Mucosa of descending colon (tissue), 3 donors: ENCODE data around the gene FN3KRP. TPM values are rescaled to one million over a fixed set of nuclear protein-coding genes. Genes with fewer than 3 reads are reported as not detected.
A peak's percentile ranks its signal among the peaks of the same experiment; 100 is the strongest.

Experiments
- ATAC-seq: fragments of 200-7000 bp; cut with Tn5 transposase; one replicate; pipeline ENCODE4 v1.9.1; 2020; ENCODE audit warnings: mild to moderate bottlenecking, moderate library complexity
- DNase-seq, 3 donors: peaks; one replicate each; pipeline ENCODE4 v3.0.0-alpha.2; 2020
- H3K36me3 ChIP-seq: fragments of 200-600 bp; one replicate; pipeline ENCODE4 v1.8.0; 2021; ENCODE audit warnings: low read depth, mild to moderate bottlenecking
- H3K4me1 ChIP-seq: fragments of 200-600 bp; one replicate; pipeline ENCODE4 v1.8.0; 2021; ENCODE audit warnings: low read depth, mild to moderate bottlenecking
- H3K4me3 ChIP-seq: fragments of 200-600 bp; one replicate; pipeline ENCODE4 v1.8.0; 2021; ENCODE audit warnings: mild to moderate bottlenecking
- H3K9me3 ChIP-seq: fragments of 200-600 bp; one replicate; pipeline ENCODE4 v1.8.0; 2021; ENCODE audit warnings: mild to moderate bottlenecking
- CTCF ChIP-seq: fragments of 200-600 bp; IDR thresholded peaks from one replicate; pipeline ENCODE4 v1.8.0; 2022; ENCODE audit warnings: antibody characterized with exemption, mild to moderate bottlenecking
- intact Hi-C, 2 donors: fragments of 100-400 bp; cut with DNase I in 1 of 2; cut with micrococcal nuclease in 1 of 2; formaldehyde crosslinking; loops; one replicate each; pipeline versions ENCODE4 v1.11.0 to v1.11.1; 2022; cut with DNase I, micrococcal nuclease
- long read RNA-seq, 2 donors: library from polyadenylated mRNA; unstranded; transcript quantifications; one replicate each; pipeline ENCODE4 v2.0.0, GENCODE V29; 2019 to 2021
- total RNA-seq, 3 donors: library from RNA; stranded (reverse); fragmentation: NEBNext Ultra II Directional in 2 of 3; extraction: Animal tissue kit (Norgen Biotek cat#: 25700) in 2 of 3; gene quantifications; one replicate each; pipeline versions ENCODE4 v1.2.1 to v1.2.4, GENCODE V29; 2021 to 2023
- donor health status: DM: no; HTN: no; CAD: no; lungs with moderate emphysema.
- donor health status: DM: no; HTN: no; CAD: no.
- donor health status: DM: no; HTN: yes; CAD: no.

The FN3KRP gene
- 10 to 100 TPM; 30.8 to 36.1 (median 34.8) TPM for total RNA-seq
- long read RNA-seq, donor 1, transcript FN3KRP-201 (6 exons, 1,849 nt), result major isoform, 62 of 70 reads
- long read RNA-seq, donor 1, partial matches to known transcripts, result 4 of 70 reads
- long read RNA-seq, donor 1, other reads (novel, unspliced or antisense), result 4 of 70 reads
- long read RNA-seq, donor 2, transcript FN3KRP-201 (6 exons, 1,849 nt), result major isoform, 25 of 26 reads
- long read RNA-seq, donor 2, partial matches to known transcripts, result 1 of 26 reads
- long read RNA-seq, donor 2, other reads (novel, unspliced or antisense), result 0 of 26 reads

- Histone ChIP-seq H3K4me1 (peaks cover 11% of the 10 kb centered on the region), H3K36me3 (no peaks in the 10 kb centered on the region), H3K9me3 (no peaks in the 10 kb centered on the region), H3K4me3 (peak within 1 kb of the TSS; percentile 33)
- TF ChIP-seq CTCF, result no peak
- intact Hi-C loops, result no loop called here
- peak; percentile 94 for ATAC-seq
- DNase-seq, result peak; percentile 91 to 98 (median 92)
Observed at GRCh38 chr17:82716203-82717010, at the start of gene FN3KRP. FN3KRP (plus strand) TSS chr17:82716706; CDS start chr17:82716756, 50 bp downstream.

GRCh38 chr17:82666931-82667667 lies 49.4 kb upstream of the FN3KRP start:
- TF ChIP-seq CTCF, result no peak
- DNase-seq (peak in 1 of 3 donors; percentile 44), ATAC-seq (no peak)
- intact Hi-C loops, result no loop called here
- Histone ChIP-seq H3K36me3 (no peaks in the 10 kb centered on the region), H3K4me3 (no peak overlapping the region), H3K9me3 (no peaks in the 10 kb centered on the region), H3K4me1 (peaks cover 8% of the 10 kb centered on the region)

GRCh38 chr17:82667668-82668000 lies 48.9 kb upstream of the FN3KRP start:
- DNase-seq (peak in 2 of 3 donors; percentile 21 to 45), ATAC-seq (no peak)
- intact Hi-C loops, result no loop called here
- Histone ChIP-seq H3K9me3 (no peaks in the 10 kb centered on the region), H3K4me3 (no peak overlapping the region), H3K36me3 (no peaks in the 10 kb centered on the region), H3K4me1 (peaks cover 11% of the 10 kb centered on the region)
- no peak for TF ChIP-seq CTCF

GRCh38 chr17:82668024-82668630 lies 48.4 kb upstream of the FN3KRP start:
- DNase-seq (peak in 2 of 3 donors; percentile 10 to 40), ATAC-seq (no peak)
- TF ChIP-seq CTCF, result no peak
- no peaks in the 10 kb centered on the region for H3K9me3 ChIP-seq
- no peaks in the 10 kb centered on the region for H3K36me3 ChIP-seq
- peaks cover 14% of the 10 kb centered on the region for H3K4me1 ChIP-seq
- intact Hi-C loops, result no loop called here
- H3K4me3 ChIP-seq, result no peak overlapping the region

- Histone ChIP-seq H3K4me1 (peaks cover 14% of the 10 kb centered on the region), H3K4me3 (no peak overlapping the region), H3K36me3 (no peaks in the 10 kb centered on the region), H3K9me3 (no peaks in the 10 kb centered on the region)
- intact Hi-C loops, result no loop called here
- peak; percentile 60 for TF ChIP-seq CTCF
- ATAC-seq, result peak; percentile 94
- peak; percentile 74 to 82 (median 74) for DNase-seq
Observed at GRCh38 chr17:82668631-82669099, 47.8 kb upstream of the FN3KRP start.
